ENCODE measurements around the gene DYNC2I2.
"Not testable (repeated sequence)": the region's sequence is repeated elsewhere in the genome, so short reads cannot be mapped to it uniquely, and the experiment has no call there.

The DYNC2I2 gene

DNA sequence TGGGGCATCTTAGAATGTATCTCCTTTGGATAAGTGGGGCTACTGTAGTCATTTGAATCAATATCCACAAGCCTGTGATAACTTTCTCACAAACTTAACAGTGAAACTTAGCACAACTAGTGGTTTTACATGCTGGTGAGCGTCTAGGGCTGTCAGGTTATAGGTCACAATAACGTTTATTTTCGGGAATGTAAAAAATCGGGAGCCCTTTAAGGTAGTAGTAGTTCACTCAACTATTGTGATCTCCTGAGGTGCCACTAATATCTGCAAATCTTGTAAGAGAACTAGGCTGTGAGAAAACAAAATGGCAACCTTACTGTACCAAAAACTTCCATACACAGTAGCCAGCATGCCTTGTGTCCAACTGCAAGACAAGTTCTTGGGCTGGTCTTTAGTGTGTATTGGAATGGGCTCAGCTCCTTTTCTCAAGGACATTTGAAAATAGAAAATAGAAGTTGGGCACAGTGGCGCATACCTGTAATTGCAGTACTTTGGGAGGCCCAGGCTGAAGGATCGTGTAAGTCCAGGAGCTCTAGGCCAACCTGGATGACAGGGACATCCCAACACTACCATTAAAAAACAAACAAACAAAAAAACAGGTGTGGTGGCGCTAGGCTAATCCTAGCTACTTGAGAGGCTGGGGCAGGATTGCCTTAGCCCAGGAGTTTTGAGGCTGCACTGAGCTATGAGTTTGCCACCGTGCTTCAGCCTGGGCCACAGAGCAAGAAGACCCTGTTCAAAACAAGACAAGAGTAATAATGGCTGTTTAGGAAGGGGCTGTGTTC lies 40.5 kb upstream of the DYNC2I2 start:
- H3K79me2 ChIP-seq (ENCODE audit: insufficient read depth, low read length), result peaks cover 27% of the 10 kb centered on the region
- no peaks in the 10 kb centered on the region for H3K9me2 ChIP-seq (replicated peaks; ENCODE audit: low read depth, low read length)
- no peak overlapping the region for H2AFZ ChIP-seq (ENCODE audit: low read length)
- H3K36me3 ChIP-seq (ENCODE audit: insufficient read depth, low read length), result peaks cover 44% of the 10 kb centered on the region
- H3K4me2 ChIP-seq (ENCODE audit: low read depth, low read length, poor library complexity, severe bottlenecking), result no peak overlapping the region
- H3K27me3 ChIP-seq (ENCODE audit: insufficient read depth, low read length, poor library complexity, severe bottlenecking), result no peaks in the 10 kb centered on the region
- H4K20me1 ChIP-seq (ENCODE audit: insufficient read depth, low read length, poor library complexity, severe bottlenecking), result peaks cover 27% of the 10 kb centered on the region
- peaks cover 14% of the 10 kb centered on the region for H3K4me1 ChIP-seq (ENCODE audit: insufficient read depth, low read length, poor library complexity, severe bottlenecking)
- TF ChIP-seq EZH2phosphoT487 (IDR thresholded peaks at IDR 0.05; ENCODE audit: borderline replicate concordance), result no peak
- TF ChIP-seq, protein P1, sequence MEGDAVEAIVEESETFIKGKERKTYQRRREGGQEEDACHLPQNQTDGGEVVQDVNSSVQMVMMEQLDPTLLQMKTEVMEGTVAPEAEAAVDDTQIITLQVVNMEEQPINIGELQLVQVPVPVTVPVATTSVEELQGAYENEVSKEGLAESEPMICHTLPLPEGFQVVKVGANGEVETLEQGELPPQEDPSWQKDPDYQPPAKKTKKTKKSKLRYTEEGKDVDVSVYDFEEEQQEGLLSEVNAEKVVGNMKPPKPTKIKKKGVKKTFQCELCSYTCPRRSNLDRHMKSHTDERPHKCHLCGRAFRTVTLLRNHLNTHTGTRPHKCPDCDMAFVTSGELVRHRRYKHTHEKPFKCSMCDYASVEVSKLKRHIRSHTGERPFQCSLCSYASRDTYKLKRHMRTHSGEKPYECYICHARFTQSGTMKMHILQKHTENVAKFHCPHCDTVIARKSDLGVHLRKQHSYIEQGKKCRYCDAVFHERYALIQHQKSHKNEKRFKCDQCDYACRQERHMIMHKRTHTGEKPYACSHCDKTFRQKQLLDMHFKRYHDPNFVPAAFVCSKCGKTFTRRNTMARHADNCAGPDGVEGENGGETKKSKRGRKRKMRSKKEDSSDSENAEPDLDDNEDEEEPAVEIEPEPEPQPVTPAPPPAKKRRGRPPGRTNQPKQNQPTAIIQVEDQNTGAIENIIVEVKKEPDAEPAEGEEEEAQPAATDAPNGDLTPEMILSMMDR (conservative IDR thresholded peaks at IDR 0.05; ENCODE audit: low read length), result no peak
- H3K4me3 ChIP-seq (ENCODE audit: low read length, poor library complexity, severe bottlenecking), result no peak overlapping the region
- H3K9me3 ChIP-seq (ENCODE audit: insufficient read depth, low read depth, low read length), result no peaks in the 10 kb centered on the region
- H3F3A ChIP-seq (ENCODE audit: low read depth), result no peaks in the 10 kb centered on the region
- H3K9ac ChIP-seq (ENCODE audit: low read depth, low read length, poor library complexity, severe bottlenecking), result no peak overlapping the region

DNA sequence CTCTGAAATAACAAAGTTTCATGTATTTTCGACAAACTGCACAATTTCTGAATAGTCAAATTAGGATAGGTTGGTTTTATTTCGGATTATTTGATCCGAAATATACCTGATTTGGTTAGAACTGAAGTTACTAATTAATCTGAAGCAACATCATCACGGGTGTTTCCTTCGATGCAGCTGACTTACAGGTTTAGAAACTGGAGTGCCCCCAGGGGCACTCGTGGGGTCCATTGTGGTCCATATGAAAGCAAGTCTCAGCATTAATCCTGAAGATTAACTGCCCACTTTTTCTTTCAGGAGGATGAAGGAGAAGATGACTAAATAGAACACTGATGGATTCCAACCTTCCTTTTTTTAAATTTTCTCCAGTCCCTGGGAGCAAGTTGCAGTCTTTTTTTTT lies 37.7 kb upstream of the DYNC2I2 start:
- H3K4me2 ChIP-seq (ENCODE audit: low read depth, low read length, poor library complexity, severe bottlenecking), result peak overlapping the region; percentile 27
- peaks cover 54% of the 10 kb centered on the region for H3K36me3 ChIP-seq (ENCODE audit: insufficient read depth, low read length)

DNA sequence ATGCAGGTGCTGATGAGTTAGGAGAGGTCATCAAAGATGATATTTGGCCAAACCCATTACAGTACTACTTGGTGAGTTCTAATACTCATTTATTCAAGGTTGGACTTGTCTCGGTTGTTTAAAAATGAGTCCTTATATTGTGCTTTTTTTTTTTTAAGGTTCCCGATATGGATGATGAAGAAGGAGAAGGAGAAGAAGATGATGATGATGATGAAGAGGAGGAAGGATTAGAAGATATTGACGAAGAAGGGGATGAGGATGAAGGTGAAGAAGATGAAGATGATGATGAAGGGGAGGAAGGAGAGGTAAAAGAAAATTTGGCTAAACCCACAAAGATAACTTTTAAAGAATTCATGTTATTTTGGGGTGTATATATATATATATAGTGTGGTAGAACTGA lies 37.1 kb upstream of the DYNC2I2 start:
- Histone ChIP-seq H3K4me1 (ENCODE audit: insufficient read depth, low read length, poor library complexity, severe bottlenecking) (peaks cover 27% of the 10 kb centered on the region), H4K20me1 (ENCODE audit: insufficient read depth, low read length, poor library complexity, severe bottlenecking) (peaks cover 47% of the 10 kb centered on the region), H3K4me3 (ENCODE audit: low read length, poor library complexity, severe bottlenecking) (peak overlapping the region; percentile 95), H3K36me3 (ENCODE audit: insufficient read depth, low read length) (peaks cover 54% of the 10 kb centered on the region), H3K4me2 (ENCODE audit: low read depth, low read length, poor library complexity, severe bottlenecking) (peak overlapping the region; percentile 95), H3K79me2 (ENCODE audit: insufficient read depth, low read length) (peaks cover 53% of the 10 kb centered on the region)
- not testable (repeated sequence) for H3K27me3 ChIP-seq (ENCODE audit: insufficient read depth, low read length, poor library complexity, severe bottlenecking); H2AFZ ChIP-seq (ENCODE audit: low read length); H3F3A ChIP-seq (ENCODE audit: low read depth); H3K9me2 ChIP-seq (replicated peaks; ENCODE audit: low read depth, low read length); H3K9ac ChIP-seq (ENCODE audit: low read depth, low read length, poor library complexity, severe bottlenecking); H3K9me3 ChIP-seq (ENCODE audit: insufficient read depth, low read depth, low read length)

More for the DNA sequence above, 37.7 kb upstream of the DYNC2I2 start:
- H3K27me3 ChIP-seq (ENCODE audit: insufficient read depth, low read length, poor library complexity, severe bottlenecking), result no peaks in the 10 kb centered on the region
- peaks cover 51% of the 10 kb centered on the region for H3K79me2 ChIP-seq (ENCODE audit: insufficient read depth, low read length)
- no peaks in the 10 kb centered on the region for H3K9me2 ChIP-seq (replicated peaks; ENCODE audit: low read depth, low read length)
- peaks cover 27% of the 10 kb centered on the region for H3K4me1 ChIP-seq (ENCODE audit: insufficient read depth, low read length, poor library complexity, severe bottlenecking)
- H3F3A ChIP-seq (ENCODE audit: low read depth), result no peaks in the 10 kb centered on the region
- TF ChIP-seq EZH2phosphoT487 (IDR thresholded peaks at IDR 0.05; ENCODE audit: borderline replicate concordance), result no peak
- H2AFZ ChIP-seq (ENCODE audit: low read length), result no peak overlapping the region
- no peak overlapping the region for H3K9ac ChIP-seq (ENCODE audit: low read depth, low read length, poor library complexity, severe bottlenecking)
- no peak overlapping the region for H3K4me3 ChIP-seq (ENCODE audit: low read length, poor library complexity, severe bottlenecking)
- peaks cover 47% of the 10 kb centered on the region for H4K20me1 ChIP-seq (ENCODE audit: insufficient read depth, low read length, poor library complexity, severe bottlenecking)
- H3K9me3 ChIP-seq (ENCODE audit: insufficient read depth, low read depth, low read length), result no peaks in the 10 kb centered on the region

DNA sequence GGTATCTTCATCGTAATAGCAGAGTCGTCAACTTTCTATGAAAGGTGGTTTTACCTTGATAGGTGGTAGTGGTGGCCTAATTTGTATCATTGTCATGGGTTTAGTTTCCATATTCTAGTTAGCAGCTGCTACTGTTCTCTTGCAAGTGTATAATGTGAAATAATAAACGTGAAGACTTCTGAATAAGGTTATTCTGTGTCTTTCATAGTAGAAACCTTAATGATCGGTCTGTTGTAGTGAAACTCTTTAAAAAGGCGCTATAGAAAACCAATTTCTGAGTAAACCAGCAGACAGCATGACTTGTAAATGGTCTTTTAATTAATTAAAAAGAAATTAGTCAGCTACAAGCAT lies 34.0 kb upstream of the DYNC2I2 start:
- H3K4me3 ChIP-seq (ENCODE audit: low read length, poor library complexity, severe bottlenecking), result peak overlapping the region; percentile 95
- H3K9me2 ChIP-seq (replicated peaks; ENCODE audit: low read depth, low read length), result no peaks in the 10 kb centered on the region
- H3K9me3 ChIP-seq (ENCODE audit: insufficient read depth, low read depth, low read length), result no peaks in the 10 kb centered on the region
- no peak for TF ChIP-seq EZH2phosphoT487 (IDR thresholded peaks at IDR 0.05; ENCODE audit: borderline replicate concordance)
- TF ChIP-seq, protein P1 (conservative IDR thresholded peaks at IDR 0.05; ENCODE audit: low read length), result no peak
- no peaks in the 10 kb centered on the region for H3K27me3 ChIP-seq (ENCODE audit: insufficient read depth, low read length, poor library complexity, severe bottlenecking)
- peaks cover 76% of the 10 kb centered on the region for H3K79me2 ChIP-seq (ENCODE audit: insufficient read depth, low read length)
- peaks cover 38% of the 10 kb centered on the region for H3K36me3 ChIP-seq (ENCODE audit: insufficient read depth, low read length)
- peak overlapping the region; percentile 96 for H3K9ac ChIP-seq (ENCODE audit: low read depth, low read length, poor library complexity, severe bottlenecking)
- no peaks in the 10 kb centered on the region for H3F3A ChIP-seq (ENCODE audit: low read depth)
- H4K20me1 ChIP-seq (ENCODE audit: insufficient read depth, low read length, poor library complexity, severe bottlenecking), result peaks cover 44% of the 10 kb centered on the region
- peak overlapping the region; percentile 95 for H3K4me2 ChIP-seq (ENCODE audit: low read depth, low read length, poor library complexity, severe bottlenecking)
- H3K4me1 ChIP-seq (ENCODE audit: insufficient read depth, low read length, poor library complexity, severe bottlenecking), result peaks cover 46% of the 10 kb centered on the region
- H2AFZ ChIP-seq (ENCODE audit: low read length), result no peak overlapping the region
